HFF-Myc (cell line): ENCODE data around the gene DNAJC4.

Experiments
- DNase-seq: peaks from one replicate; pipeline ENCODE4 v3.0.0-alpha.2; 2011; ENCODE audit warnings: low read depth; ENCODE audit errors: extremely low read depth
- H3K4me3 ChIP-seq: replicated peaks from 2 replicates; pipeline ENCODE4 v1.5.1; 2011; ENCODE audit warnings: low read depth, mild to moderate bottlenecking, control low read depth, low read length
- TF ChIP-seq, protein P1 (sequence below): IDR thresholded peaks from 2 replicates; pipeline ENCODE4 v1.5.1; 2012; ENCODE audit warnings: mild to moderate bottlenecking, low read depth, low read length, control low read depth; ENCODE audit errors: missing control alignments

The DNAJC4 gene

GRCh38 chr11:64253481-64253880 lies 23.1 kb downstream of the DNAJC4 start:
- no peak for DNase-seq
- TF ChIP-seq, protein P1, sequence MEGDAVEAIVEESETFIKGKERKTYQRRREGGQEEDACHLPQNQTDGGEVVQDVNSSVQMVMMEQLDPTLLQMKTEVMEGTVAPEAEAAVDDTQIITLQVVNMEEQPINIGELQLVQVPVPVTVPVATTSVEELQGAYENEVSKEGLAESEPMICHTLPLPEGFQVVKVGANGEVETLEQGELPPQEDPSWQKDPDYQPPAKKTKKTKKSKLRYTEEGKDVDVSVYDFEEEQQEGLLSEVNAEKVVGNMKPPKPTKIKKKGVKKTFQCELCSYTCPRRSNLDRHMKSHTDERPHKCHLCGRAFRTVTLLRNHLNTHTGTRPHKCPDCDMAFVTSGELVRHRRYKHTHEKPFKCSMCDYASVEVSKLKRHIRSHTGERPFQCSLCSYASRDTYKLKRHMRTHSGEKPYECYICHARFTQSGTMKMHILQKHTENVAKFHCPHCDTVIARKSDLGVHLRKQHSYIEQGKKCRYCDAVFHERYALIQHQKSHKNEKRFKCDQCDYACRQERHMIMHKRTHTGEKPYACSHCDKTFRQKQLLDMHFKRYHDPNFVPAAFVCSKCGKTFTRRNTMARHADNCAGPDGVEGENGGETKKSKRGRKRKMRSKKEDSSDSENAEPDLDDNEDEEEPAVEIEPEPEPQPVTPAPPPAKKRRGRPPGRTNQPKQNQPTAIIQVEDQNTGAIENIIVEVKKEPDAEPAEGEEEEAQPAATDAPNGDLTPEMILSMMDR = no peak
- no peak overlapping the region for H3K4me3 ChIP-seq

DNA sequence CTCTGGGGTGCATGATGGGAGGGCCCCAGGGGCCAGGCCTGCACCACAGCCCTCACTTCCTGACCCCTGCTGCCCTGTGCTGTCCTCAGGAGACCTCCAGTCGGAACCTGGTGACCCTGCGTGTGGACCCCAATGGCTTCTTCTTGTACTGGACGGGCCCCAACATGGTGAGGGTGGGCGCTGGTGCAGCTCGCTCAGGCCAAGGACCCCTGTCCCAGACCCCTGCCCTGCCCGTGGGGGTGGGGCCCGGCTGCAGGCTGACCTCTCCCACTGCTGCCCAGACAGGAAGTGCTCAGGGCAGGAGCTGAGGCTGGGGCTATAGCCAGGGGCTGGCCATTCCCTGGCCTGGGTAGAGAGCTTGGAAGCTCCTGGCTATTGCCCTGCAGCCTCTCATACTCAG lies 24.0 kb downstream of the DNAJC4 start:
- DNase-seq = no peak
- no peak overlapping the region for H3K4me3 ChIP-seq
- TF ChIP-seq, protein P1 = no peak

DNA sequence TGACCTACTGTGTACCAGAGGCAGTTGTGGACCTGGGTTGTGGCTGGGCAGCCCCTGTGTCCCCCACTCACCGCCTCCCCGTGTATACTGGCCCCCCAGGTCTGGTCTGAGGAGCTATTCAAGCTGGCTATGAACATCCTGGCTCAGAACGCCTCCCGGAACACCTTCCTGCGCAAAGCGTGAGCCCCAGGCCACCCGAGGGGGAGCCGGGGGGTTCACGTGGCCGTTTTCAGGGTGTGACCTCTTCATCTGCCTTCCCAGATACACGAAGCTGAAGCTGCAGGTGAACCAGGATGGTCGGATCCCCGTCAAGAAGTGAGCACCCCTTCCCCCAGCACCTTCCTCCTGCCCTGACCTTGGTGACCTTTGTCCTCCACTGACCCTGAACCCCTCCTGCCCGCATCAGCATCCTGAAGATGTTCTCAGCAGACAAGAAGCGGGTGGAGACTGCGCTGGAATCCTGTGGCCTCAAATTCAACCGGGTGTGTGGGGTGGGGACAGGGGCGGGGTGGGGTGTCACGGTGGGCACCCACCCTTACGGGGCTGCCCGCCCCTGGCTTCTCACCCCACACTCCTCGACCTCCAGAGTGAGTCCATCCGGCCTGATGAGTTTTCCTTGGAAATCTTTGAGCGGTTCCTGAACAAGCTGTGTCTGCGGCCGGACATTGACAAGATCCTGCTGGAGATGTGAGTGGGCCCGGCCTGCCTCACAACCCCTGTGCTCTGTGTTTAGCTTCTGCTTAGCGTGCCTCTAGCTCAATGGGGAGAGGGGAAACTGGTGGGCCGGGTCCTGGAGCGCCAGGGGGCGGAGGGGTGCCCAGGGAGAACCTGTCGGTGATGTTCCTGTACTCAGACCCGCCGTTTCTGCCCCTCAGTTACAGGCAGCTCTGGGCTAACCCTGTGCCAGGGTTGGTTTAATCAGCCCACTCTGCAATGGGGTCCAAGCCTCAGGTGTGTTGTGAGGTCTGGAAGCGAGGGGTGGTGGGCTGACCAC lies 25.1 kb downstream of the DNAJC4 start:
- TF ChIP-seq, protein P1 = no peak
- DNase-seq = no peak

DNA sequence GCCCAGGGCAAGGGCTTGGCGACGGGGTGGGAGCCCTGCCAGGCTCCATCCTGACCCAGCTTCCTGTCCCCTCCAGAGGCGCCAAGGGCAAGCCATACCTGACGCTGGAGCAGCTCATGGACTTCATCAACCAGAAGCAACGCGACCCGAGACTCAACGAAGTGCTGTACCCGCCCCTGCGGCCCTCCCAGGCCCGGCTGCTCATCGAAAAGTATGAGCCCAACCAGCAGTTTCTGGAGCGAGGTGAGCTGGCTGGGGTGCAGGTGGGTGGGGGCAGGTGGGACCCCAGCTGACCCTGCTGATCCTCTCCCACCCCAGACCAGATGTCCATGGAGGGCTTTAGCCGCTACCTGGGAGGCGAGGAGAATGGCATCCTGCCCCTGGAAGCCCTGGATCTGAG lies 26.0 kb downstream of the DNAJC4 start:
- TF ChIP-seq, protein P1 = no peak
- no peak overlapping the region for H3K4me3 ChIP-seq
- no peak for DNase-seq

More for the DNA sequence above, 25.1 kb downstream of the DNAJC4 start:
- H3K4me3 ChIP-seq = no peak overlapping the region

GRCh38 chr11:64258356-64258755 lies 28.0 kb downstream of the DNAJC4 start:
- no peak for DNase-seq
- H3K4me3 ChIP-seq = no peak overlapping the region
- TF ChIP-seq, protein P1 = no peak

GRCh38 chr11:64258946-64259532 lies 28.7 kb downstream of the DNAJC4 start:
- no peak for DNase-seq
- TF ChIP-seq, protein P1 = no peak
- no peak overlapping the region for H3K4me3 ChIP-seq
